ENCODE data around the gene ZBED4.

GRCh38 chr22:49918911-49919881 lies 65.6 kb downstream of the ZBED4 start:
- TF ChIP-seq CTCF (IDR thresholded peaks at IDR 0.05) (no peak), POLR2A (IDR thresholded peaks at IDR 0.05) (no peak)

All from right lobe of liver (tissue), 4 donors.